Glutamatergic neuron (in vitro differentiated cells): Measurements from ENCODE around the gene GSTP1. TPM values are rescaled to one million over a fixed set of nuclear protein-coding genes. Genes with fewer than 3 reads are reported as not detected.

ENCODE experiments used
- DNase-seq: peaks from one replicate; pipeline ENCODE4 v3.0.0; 2022
- H3K27ac Mint-ChIP-seq: one replicate; pipeline ENCODE4 v1.8.0; 2020; ENCODE audit warnings: mild to moderate bottlenecking, mixed read lengths, inconsistent platforms; ENCODE audit not compliant: unreplicated experiment
- H3K27me3 Mint-ChIP-seq: one replicate; pipeline ENCODE4 v1.8.0; 2020; ENCODE audit warnings: mild to moderate bottlenecking, moderate library complexity, mixed read lengths, inconsistent platforms; ENCODE audit not compliant: unreplicated experiment
- H3K36me3 Mint-ChIP-seq: one replicate; pipeline ENCODE4 v1.8.0; 2020; ENCODE audit warnings: mild to moderate bottlenecking, mixed read lengths, inconsistent platforms; ENCODE audit not compliant: unreplicated experiment
- H3K4me1 Mint-ChIP-seq: one replicate; pipeline ENCODE4 v1.8.0; 2020; ENCODE audit warnings: mild to moderate bottlenecking, low read depth, mixed read lengths, inconsistent platforms; ENCODE audit not compliant: unreplicated experiment
- H3K4me3 Mint-ChIP-seq: one replicate; pipeline ENCODE4 v1.8.0; 2020; ENCODE audit warnings: mild to moderate bottlenecking, mixed read lengths, inconsistent platforms; ENCODE audit not compliant: unreplicated experiment
- H3K9me3 Mint-ChIP-seq: one replicate; pipeline ENCODE4 v1.8.0; 2020; ENCODE audit warnings: mild to moderate bottlenecking, moderate library complexity, mixed read lengths, inconsistent platforms; ENCODE audit not compliant: unreplicated experiment
- total RNA-seq: library from RNA; stranded (reverse); fragmentation: NEBNext Ultra II Directional; extraction: Animal tissue kit (Norgen Biotek cat#: 25700); gene quantifications from one replicate; pipeline ENCODE4 v1.2.1, GENCODE V29; 2021; ENCODE audit not compliant: unreplicated experiment
- TF ChIP-seq, protein P1 (sequence below): fragments of 200-600 bp; sonication (generic); IDR thresholded peaks from one replicate; pipeline ENCODE4 v1.5.0; 2021; ENCODE audit not compliant: partially characterized antibody, unreplicated experiment

The GSTP1 gene
- total RNA-seq, 1 donor from 2014 or later, result 712 TPM

DNA sequence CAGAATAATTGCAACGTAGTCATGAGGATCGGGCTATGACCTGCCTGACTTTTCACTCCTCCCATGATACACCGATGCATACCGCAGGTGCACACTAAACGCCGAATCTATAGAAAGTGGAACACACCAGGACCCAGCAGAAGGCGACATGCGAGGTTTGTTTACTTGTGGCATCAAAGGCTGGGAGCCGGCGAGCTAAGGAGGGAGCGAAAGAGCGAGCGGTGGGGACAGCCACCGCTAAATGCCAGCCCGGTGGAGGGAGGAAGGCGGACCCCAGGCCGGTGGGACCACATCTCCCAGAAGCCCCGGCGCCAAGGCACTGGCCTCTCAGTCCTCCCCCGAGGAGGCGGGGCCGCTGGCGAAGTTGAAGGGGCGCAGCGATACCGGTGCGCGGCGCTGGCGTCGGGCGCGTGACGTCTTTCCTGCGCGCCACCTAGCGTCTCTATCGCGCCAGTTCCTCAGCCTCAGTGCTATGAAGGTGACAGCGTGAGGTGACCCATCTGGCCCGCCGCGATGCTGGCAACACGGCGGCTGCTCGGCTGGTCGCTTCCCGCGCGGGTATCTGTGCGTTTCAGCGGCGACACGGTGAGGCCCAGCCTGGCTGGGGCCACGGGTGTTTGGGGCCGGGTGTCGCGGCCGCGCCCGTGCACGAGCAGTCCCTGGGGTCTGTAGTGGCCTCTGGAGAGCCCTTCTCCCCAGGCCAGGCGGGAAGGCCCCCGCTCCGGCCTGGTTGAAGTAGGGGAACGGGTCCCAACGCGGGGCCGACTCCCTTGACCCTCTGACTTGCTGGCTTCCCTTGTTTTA is 23.1 kb downstream of the GSTP1 start, which contains the start of gene NDUFV1:
Gene NDUFV1 (plus strand): TSS at position 445 of the 804 bp plus-strand sequence. CDS start 69 bp downstream, at position 514.
- peak within 1 kb of the TSS; percentile 98 for H3K4me3 Mint-ChIP-seq
- H3K36me3 Mint-ChIP-seq, result no peaks in the 10 kb centered on the region
- TF ChIP-seq, protein P1, sequence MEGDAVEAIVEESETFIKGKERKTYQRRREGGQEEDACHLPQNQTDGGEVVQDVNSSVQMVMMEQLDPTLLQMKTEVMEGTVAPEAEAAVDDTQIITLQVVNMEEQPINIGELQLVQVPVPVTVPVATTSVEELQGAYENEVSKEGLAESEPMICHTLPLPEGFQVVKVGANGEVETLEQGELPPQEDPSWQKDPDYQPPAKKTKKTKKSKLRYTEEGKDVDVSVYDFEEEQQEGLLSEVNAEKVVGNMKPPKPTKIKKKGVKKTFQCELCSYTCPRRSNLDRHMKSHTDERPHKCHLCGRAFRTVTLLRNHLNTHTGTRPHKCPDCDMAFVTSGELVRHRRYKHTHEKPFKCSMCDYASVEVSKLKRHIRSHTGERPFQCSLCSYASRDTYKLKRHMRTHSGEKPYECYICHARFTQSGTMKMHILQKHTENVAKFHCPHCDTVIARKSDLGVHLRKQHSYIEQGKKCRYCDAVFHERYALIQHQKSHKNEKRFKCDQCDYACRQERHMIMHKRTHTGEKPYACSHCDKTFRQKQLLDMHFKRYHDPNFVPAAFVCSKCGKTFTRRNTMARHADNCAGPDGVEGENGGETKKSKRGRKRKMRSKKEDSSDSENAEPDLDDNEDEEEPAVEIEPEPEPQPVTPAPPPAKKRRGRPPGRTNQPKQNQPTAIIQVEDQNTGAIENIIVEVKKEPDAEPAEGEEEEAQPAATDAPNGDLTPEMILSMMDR, result peak; percentile 78
- peaks cover 14% of the 10 kb centered on the region for H3K4me1 Mint-ChIP-seq
- peaks cover 6% of the 10 kb centered on the region for H3K9me3 Mint-ChIP-seq
- peak within 1 kb of the TSS; percentile 94 for H3K27ac Mint-ChIP-seq
- DNase-seq, result peak; percentile 99
- peaks cover 8% of the 10 kb centered on the region for H3K27me3 Mint-ChIP-seq

DNA sequence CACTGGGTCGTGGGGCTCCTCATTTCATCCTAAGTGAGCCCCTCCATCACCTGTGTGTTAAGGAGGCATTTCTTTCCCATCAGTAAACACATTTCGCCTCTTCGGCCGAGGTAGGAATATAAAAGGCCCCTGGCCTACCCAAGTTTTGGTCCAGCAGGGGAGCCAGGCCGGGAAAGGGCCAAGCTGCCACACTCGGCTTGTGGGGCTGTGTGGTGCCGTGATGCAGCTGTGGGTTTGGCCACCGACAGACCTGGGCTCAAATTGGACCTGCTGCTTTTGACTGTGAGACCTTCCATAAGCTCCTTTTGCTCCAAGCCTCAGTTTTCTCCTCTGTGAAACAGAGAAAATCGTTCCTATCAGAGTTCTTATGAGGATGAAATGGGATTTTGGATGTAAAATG is 23.9 kb downstream of the GSTP1 start:
- TF ChIP-seq, protein P1, result no peak
- H3K4me3 Mint-ChIP-seq, result peak overlapping the region; percentile 98
- H3K27me3 Mint-ChIP-seq, result peaks cover 8% of the 10 kb centered on the region
- peak overlapping the region; percentile 94 for H3K27ac Mint-ChIP-seq
- H3K9me3 Mint-ChIP-seq, result peaks cover 6% of the 10 kb centered on the region
- H3K36me3 Mint-ChIP-seq, result no peaks in the 10 kb centered on the region
- DNase-seq, result no peak
- peaks cover 14% of the 10 kb centered on the region for H3K4me1 Mint-ChIP-seq

DNA sequence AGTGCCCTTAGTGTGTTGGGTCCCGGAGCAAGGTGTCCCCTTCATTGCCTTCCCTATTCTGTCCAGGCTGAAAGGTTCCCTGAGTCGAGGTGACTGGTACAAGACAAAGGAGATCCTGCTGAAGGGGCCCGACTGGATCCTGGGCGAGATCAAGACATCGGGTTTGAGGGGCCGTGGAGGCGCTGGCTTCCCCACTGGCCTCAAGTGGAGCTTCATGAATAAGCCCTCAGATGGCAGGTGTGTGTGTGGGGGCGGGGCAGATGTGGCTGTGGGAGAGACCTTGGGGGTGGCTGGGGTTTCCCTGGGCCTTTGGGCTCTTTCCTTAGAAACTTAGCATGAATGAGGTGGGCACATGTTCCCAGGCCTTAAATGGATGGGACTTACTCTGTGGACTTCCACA is 24.9 kb downstream of the GSTP1 start:
- Mint-ChIP-seq H3K9me3 (peaks cover 6% of the 10 kb centered on the region), H3K4me3 (peak overlapping the region; percentile 20), H3K36me3 (no peaks in the 10 kb centered on the region), H3K27ac (no peak overlapping the region), H3K27me3 (peaks cover 8% of the 10 kb centered on the region), H3K4me1 (peaks cover 7% of the 10 kb centered on the region)
- DNase-seq, result no peak
- TF ChIP-seq, protein P1, result no peak

DNA sequence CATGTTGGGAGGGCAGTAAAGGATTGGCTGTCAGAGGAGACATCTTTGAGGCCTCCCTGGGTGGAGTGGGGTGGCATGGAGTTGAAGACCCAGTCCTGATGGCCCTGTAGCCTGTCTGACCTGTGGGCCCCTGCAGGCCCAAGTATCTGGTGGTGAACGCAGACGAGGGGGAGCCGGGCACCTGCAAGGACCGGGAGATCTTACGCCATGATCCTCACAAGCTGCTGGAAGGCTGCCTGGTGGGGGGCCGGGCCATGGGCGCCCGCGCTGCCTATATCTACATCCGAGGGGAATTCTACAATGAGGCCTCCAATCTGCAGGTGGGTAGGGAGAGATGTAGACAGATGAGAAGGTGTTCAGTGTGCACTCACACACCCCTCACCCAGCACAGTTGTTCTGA is 25.7 kb downstream of the GSTP1 start:
- no peak for DNase-seq
- Mint-ChIP-seq H3K27me3 (peaks cover 6% of the 10 kb centered on the region), H3K36me3 (no peaks in the 10 kb centered on the region), H3K9me3 (peaks cover 6% of the 10 kb centered on the region), H3K4me3 (no peak overlapping the region), H3K27ac (no peak overlapping the region), H3K4me1 (peaks cover 4% of the 10 kb centered on the region)
- TF ChIP-seq, protein P1, result no peak

DNA sequence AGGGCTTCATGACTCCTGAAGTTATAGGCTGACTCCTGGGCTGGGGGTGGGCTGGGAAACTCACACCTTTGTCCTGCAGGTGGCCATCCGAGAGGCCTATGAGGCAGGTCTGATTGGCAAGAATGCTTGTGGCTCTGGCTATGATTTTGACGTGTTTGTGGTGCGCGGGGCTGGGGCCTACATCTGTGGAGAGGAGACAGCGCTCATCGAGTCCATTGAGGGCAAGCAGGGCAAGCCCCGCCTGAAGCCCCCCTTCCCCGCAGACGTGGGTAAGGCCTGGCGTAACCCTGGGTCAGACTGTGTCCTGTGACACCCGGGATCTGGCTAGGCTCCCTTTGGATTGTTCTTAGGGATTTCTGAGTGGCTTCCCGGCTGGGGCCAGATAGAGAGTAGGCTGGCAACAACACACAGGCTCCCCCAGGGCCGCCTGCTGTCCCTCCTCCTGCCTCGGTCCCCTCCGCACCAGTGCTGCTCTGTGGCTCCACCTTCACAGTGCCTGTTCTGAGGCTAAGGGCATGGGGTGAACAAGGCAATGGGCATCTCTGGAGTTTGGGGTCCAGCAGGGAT is 26.8 kb downstream of the GSTP1 start:
- Mint-ChIP-seq H3K36me3 (no peaks in the 10 kb centered on the region), H3K9me3 (peaks cover 6% of the 10 kb centered on the region), H3K27ac (no peak overlapping the region), H3K4me1 (no peaks in the 10 kb centered on the region), H3K27me3 (peaks cover 4% of the 10 kb centered on the region), H3K4me3 (no peak overlapping the region)
- no peak for DNase-seq
- TF ChIP-seq, protein P1, result no peak
